Stomach (tissue), 9 donors: ENCODE results near the gene TMEM165. TPM values are rescaled to one million over a fixed set of nuclear protein-coding genes. Genes with fewer than 3 reads are reported as not detected.
"Not testable (repeated sequence)": the region's sequence is repeated elsewhere in the genome, so short reads cannot be mapped to it uniquely, and the experiment has no call there.

ENCODE experiments used
- DNase-seq, 2 donors: peaks; one replicate each; pipeline versions ENCODE4 v3.0.0 to v3.0.0-alpha.2; 2013 to 2019
- H3K27ac ChIP-seq, 5 donors: fragments of 200-600 bp in 4 of 5; sonication (generic) in 4 of 5; one replicate each; pipeline ENCODE4 v1.5.1; 2013 to 2019; ENCODE audit warnings: mild to moderate bottlenecking in 1 of 5, moderate library complexity in 1 of 5
- H3K27me3 ChIP-seq, 3 donors: fragments of 200-600 bp; sonication (generic); one replicate each; pipeline ENCODE4 v1.5.1; 2017 to 2019; ENCODE audit warnings: mixed run types in 1 of 3
- H3K36me3 ChIP-seq, 4 donors: fragments of 200-600 bp; sonication (generic); 1 replicate in 3 of 4; 2 replicates in 1 of 4; pipeline ENCODE4 v1.5.1; 2016 to 2019
- H3K4me1 ChIP-seq, 4 donors: fragments of 200-600 bp; sonication (generic); one replicate each; pipeline ENCODE4 v1.5.1; 2016 to 2019
- H3K4me3 ChIP-seq, 4 donors: fragments of 200-600 bp; sonication (generic) in 3 of 4; one replicate each; pipeline ENCODE4 v1.5.1; 2016 to 2019; ENCODE audit warnings: mild to moderate bottlenecking in 1 of 4
- H3K9me3 ChIP-seq, 4 donors: fragments of 200-600 bp; sonication (generic); one replicate each; pipeline ENCODE4 v1.5.1; 2016 to 2019
- CTCF ChIP-seq, 7 experiments: fragments of 450-650 bp in 4 of 7; fragments of 200-600 bp in 3 of 7; sonication (generic) in 3 of 7; IDR thresholded peaks; one replicate each; pipeline ENCODE4 v1.5.1; 2016 to 2019; ENCODE audit warnings: antibody characterized with exemption in 7 of 7, control low read depth in 2 of 7, mild to moderate bottlenecking in 1 of 7
- EP300 ChIP-seq: sonication (generic); formaldehyde crosslinking; IDR thresholded peaks from one replicate; pipeline ENCODE4 v1.6.1; 2017; ENCODE audit warnings: antibody characterized with exemption
- POLR2A ChIP-seq, 4 donors: fragments of 450-650 bp; IDR thresholded peaks; one replicate each; pipeline ENCODE4 v1.6.1; 2016; ENCODE audit warnings: antibody characterized with exemption in 4 of 4, control low read depth in 2 of 4, mild to moderate bottlenecking in 1 of 4, moderate library complexity in 1 of 4
- POLR2AphosphoS5 ChIP-seq, 3 donors: sonication (generic); formaldehyde crosslinking; IDR thresholded peaks; one replicate each; pipeline ENCODE4 v1.6.1; 2016; ENCODE audit warnings: antibody characterized with exemption in 3 of 3
- WGBS, 5 donors: extraction: QIAGEN DNeasy Blood & Tissue Kit in 3 of 5; methylation state at CpG; one replicate each; pipeline versions ENCODE4 v1.1.5 to v1.1.7; 2013 to 2018; 5-methylcytosine and 5-hydroxymethylcytosine counted together
- intact Hi-C: fragments of 100-400 bp; cut with DNase I; formaldehyde crosslinking; loops from one replicate; pipeline ENCODE4 v1.15.1; 2023; ENCODE audit warnings: low total_unique reads
- polyA plus RNA-seq, 3 donors: library from polyadenylated mRNA; stranded (reverse); fragments of 200-250 nt; gene quantifications; one replicate each; pipeline ENCODE4 v1.2.3, GENCODE V29; 2013
- total RNA-seq, 5 donors: library from RNA; depleted of rRNA; stranded (reverse); fragments of >200 nt; gene quantifications; one replicate each; pipeline versions ENCODE4 v1.1.0 to v1.2.3, GENCODE V29; 2014 to 2016
- donor health status: healthy with polysubstance abuse.
- donor health status: Bipolar disorder and iron deficiency.
- donor health status: healthy.

The TMEM165 gene
- total and polyA plus RNA-seq, 8 donors: 21.6 to 365 (median 107) TPM

GRCh38 chr4:55347610-55348228 is 48.0 kb upstream of the TMEM165 start:
- intact Hi-C loops: loop anchor here (5.0 kb wide), 1 partner anchor 50 kb away; the partner anchor contains the start of gene TMEM165
- Histone ChIP-seq H3K27me3 (no peaks in the 10 kb centered on the region), H3K4me3 (peak overlapping the region in 1 of 4 donors; percentile 66), H3K9me3 (no peaks in the 10 kb centered on the region), H3K4me1 (peaks cover 11 to 32% (median 21%) of the 10 kb centered on the region in 4 donors), H3K36me3 (peaks cover 0 to 5% (median 0%) of the 10 kb centered on the region in 4 donors), H3K27ac (peak overlapping the region in 4 of 5 donors; percentile 92 to 98 (median 96))
- WGBS, 5 donors: 93 to 95% (median 94%) methylated on average over 3 of the region's 3 CpGs
- TF ChIP-seq POLR2A (IDR thresholded peaks at IDR 0.05) (no peak), CTCF (IDR thresholded peaks at IDR 0.05) (no peak), EP300 (no peak), POLR2AphosphoS5 (IDR thresholded peaks at IDR 0.05) (no peak)
- DNase-seq: no peak

- H3K36me3 ChIP-seq: peaks cover 0 to 5% (median 4%) of the 10 kb centered on the region in 4 donors
- 57 to 75% (median 59%) methylated on average over 3 of the region's 3 CpGs for WGBS, 5 donors
- no peak overlapping the region for H3K27ac ChIP-seq
- TF ChIP-seq EP300 (no peak), POLR2AphosphoS5 (IDR thresholded peaks at IDR 0.05) (no peak), CTCF (IDR thresholded peaks at IDR 0.05) (no peak), POLR2A (IDR thresholded peaks at IDR 0.05) (no peak)
- peaks cover 11 to 32% (median 21%) of the 10 kb centered on the region in 4 donors for H3K4me1 ChIP-seq
- intact Hi-C loops: loop anchor here (5.0 kb wide), 1 partner anchor 49 kb away; the partner anchor contains the start of gene TMEM165
- H3K4me3 ChIP-seq: no peak overlapping the region
- H3K27me3 ChIP-seq: no peaks in the 10 kb centered on the region
- DNase-seq: no peak
- no peaks in the 10 kb centered on the region for H3K9me3 ChIP-seq
Measured at GRCh38 chr4:55348466-55348865, 47.3 kb upstream of the TMEM165 start.

GRCh38 chr4:55350870-55351269 is 44.9 kb upstream of the TMEM165 start:
- H3K36me3 ChIP-seq: peaks cover 0 to 11% (median 6%) of the 10 kb centered on the region in 4 donors
- DNase-seq, H3K27ac ChIP-seq, H3K27me3 ChIP-seq, H3K4me3 ChIP-seq, H3K9me3 ChIP-seq, intact Hi-C loops: not testable (repeated sequence)
- peaks cover 10 to 25% (median 16%) of the 10 kb centered on the region in 4 donors for H3K4me1 ChIP-seq
- WGBS, 5 donors: 94 to 98% (median 96%) methylated on average over 10 of the region's 10 CpGs

GRCh38 chr4:55351824-55352223 is 43.9 kb upstream of the TMEM165 start:
- Histone ChIP-seq H3K27ac (no peak overlapping the region), H3K36me3 (peaks cover 0 to 11% (median 6%) of the 10 kb centered on the region in 4 donors), H3K4me3 (no peak overlapping the region), H3K4me1 (peaks cover 8 to 25% (median 17%) of the 10 kb centered on the region in 4 donors), H3K27me3 (no peaks in the 10 kb centered on the region), H3K9me3 (no peaks in the 10 kb centered on the region)
- no peak for DNase-seq
- intact Hi-C loops: no loop called here
- TF ChIP-seq POLR2AphosphoS5 (IDR thresholded peaks at IDR 0.05): no peak
- TF ChIP-seq CTCF (IDR thresholded peaks at IDR 0.05): no peak
- no peak for TF ChIP-seq POLR2A (IDR thresholded peaks at IDR 0.05)
- TF ChIP-seq EP300: no peak

- no peaks in the 10 kb centered on the region for H3K27me3 ChIP-seq
- no peak overlapping the region for H3K27ac ChIP-seq
- DNase-seq: no peak
- peaks cover 0 to 24% (median 13%) of the 10 kb centered on the region in 4 donors for H3K4me1 ChIP-seq
- H3K4me3 ChIP-seq: no peak overlapping the region
- intact Hi-C loops: no loop called here
- 96 to 100% (median 98%) methylated on average over 2 of the region's 2 CpGs for WGBS, 5 donors
- peaks cover 0 to 11% (median 6%) of the 10 kb centered on the region in 4 donors for H3K36me3 ChIP-seq
- TF ChIP-seq EP300 (no peak), POLR2A (IDR thresholded peaks at IDR 0.05) (no peak), POLR2AphosphoS5 (IDR thresholded peaks at IDR 0.05) (no peak), CTCF (IDR thresholded peaks at IDR 0.05) (no peak)
- no peaks in the 10 kb centered on the region for H3K9me3 ChIP-seq
Measured at GRCh38 chr4:55352726-55353125, 43.0 kb upstream of the TMEM165 start.

- intact Hi-C loops, DNase-seq, H3K9me3 ChIP-seq, H3K4me3 ChIP-seq, H3K27me3 ChIP-seq, H3K27ac ChIP-seq: not testable (repeated sequence)
- 93 to 98% (median 95%) methylated on average over 13 of the region's 13 CpGs for WGBS, 5 donors
- Histone ChIP-seq H3K36me3 (peaks cover 0 to 11% (median 6%) of the 10 kb centered on the region in 4 donors), H3K4me1 (peaks cover 0 to 24% (median 13%) of the 10 kb centered on the region in 4 donors)
Measured at GRCh38 chr4:55353228-55353747, 42.5 kb upstream of the TMEM165 start.
